Astrocyte (in vitro differentiated cells and primary cell): Measurements from ENCODE around the gene ITGBL1. TPM values are rescaled to one million over a fixed set of nuclear protein-coding genes. Genes with fewer than 3 reads are reported as not detected.

Experiments
- DNase-seq: peaks from one replicate; pipeline ENCODE4 v3.0.0-alpha.2; 2010; ENCODE audit warnings: low read depth
- FAIRE-seq: peaks from 2 replicates; lab custom pipeline; 2011; peaks lifted over from hg19 to GRCh38; lab: Jason Lieb, UNC
- H2AFZ ChIP-seq: 2 replicates; pipeline ENCODE4 v1.6.0; 2012; ENCODE audit warnings: low read depth, low read length, inconsistent platforms
- H3K27ac ChIP-seq: 2 replicates; pipeline ENCODE4 v1.5.1; 2011; ENCODE audit warnings: low read depth, low read length, inconsistent platforms
- H3K27me3 ChIP-seq: 2 replicates; pipeline ENCODE4 v1.6.0; 2011; ENCODE audit warnings: low read length, inconsistent platforms; ENCODE audit not compliant: insufficient read depth
- H3K36me3 ChIP-seq: 2 replicates; pipeline ENCODE4 v1.5.1; 2011; ENCODE audit warnings: low read length, inconsistent platforms; ENCODE audit not compliant: insufficient read depth
- H3K4me1 ChIP-seq: 2 replicates; pipeline ENCODE4 v1.5.1; 2011; ENCODE audit warnings: low read length, inconsistent platforms; ENCODE audit not compliant: insufficient read depth
- H3K4me2 ChIP-seq: 2 replicates; pipeline ENCODE4 v1.6.0; 2012; ENCODE audit warnings: low read length, inconsistent platforms
- H3K4me3 ChIP-seq: 2 replicates; pipeline ENCODE4 v1.5.1; 2011; ENCODE audit warnings: low read depth, mild to moderate bottlenecking, low read length, inconsistent platforms; ENCODE audit not compliant: insufficient read depth
- H3K79me2 ChIP-seq: 2 replicates; pipeline ENCODE4 v1.6.0; 2012; ENCODE audit warnings: mild to moderate bottlenecking, low read length, inconsistent platforms; ENCODE audit not compliant: insufficient read depth
- H3K9ac ChIP-seq: 2 replicates; pipeline ENCODE4 v1.6.0; 2012; ENCODE audit warnings: mild to moderate bottlenecking, low read length, inconsistent platforms
- H3K9me3 ChIP-seq: 2 replicates; pipeline ENCODE4 v1.5.1; 2012; ENCODE audit warnings: low read depth, mild to moderate bottlenecking, low read length, inconsistent platforms; ENCODE audit not compliant: insufficient read depth
- H4K20me1 ChIP-seq: 2 replicates; pipeline ENCODE4 v1.6.0; 2012; ENCODE audit warnings: low read length, inconsistent platforms; ENCODE audit not compliant: insufficient read depth
- H3K27ac Mint-ChIP-seq: one replicate; pipeline ENCODE4 v1.8.0; 2021; ENCODE audit warnings: mild to moderate bottlenecking, mixed read lengths; ENCODE audit not compliant: unreplicated experiment
- H3K27me3 Mint-ChIP-seq: one replicate; pipeline ENCODE4 v1.8.0; 2021; ENCODE audit warnings: low read depth, mixed read lengths; ENCODE audit not compliant: unreplicated experiment
- H3K36me3 Mint-ChIP-seq: one replicate; pipeline ENCODE4 v1.8.0; 2021; ENCODE audit warnings: low read depth, mixed read lengths; ENCODE audit not compliant: unreplicated experiment
- H3K4me1 Mint-ChIP-seq: one replicate; pipeline ENCODE4 v1.8.0; 2021; ENCODE audit warnings: low read depth, mixed read lengths; ENCODE audit not compliant: unreplicated experiment
- H3K4me3 Mint-ChIP-seq: one replicate; pipeline ENCODE4 v1.8.0; 2021; ENCODE audit warnings: mild to moderate bottlenecking, moderate library complexity, mixed read lengths; ENCODE audit not compliant: unreplicated experiment
- H3K9me3 Mint-ChIP-seq: one replicate; pipeline ENCODE4 v1.8.0; 2021; ENCODE audit warnings: mild to moderate bottlenecking, mixed read lengths; ENCODE audit not compliant: unreplicated experiment
- CTCF ChIP-seq: IDR thresholded peaks from 2 replicates; pipeline ENCODE4 v1.5.1; 2011; ENCODE audit warnings: low read depth, mild to moderate bottlenecking, inconsistent platforms, low read length, moderate library complexity; ENCODE audit not compliant: insufficient read depth
- EZH2 ChIP-seq: IDR thresholded peaks from 2 replicates; pipeline ENCODE4 v1.6.1; 2012; ENCODE audit warnings: mild to moderate bottlenecking, low read length, inconsistent platforms; ENCODE audit not compliant: insufficient read depth
- total RNA-seq: library from RNA; stranded (reverse); gene quantifications from 2 replicates; pipeline ENCODE4 v1.2.1, GENCODE V29; 2021

Gene ITGBL1
- total RNA-seq, 1 donor from 2014 or later: 0.14 TPM

GRCh38 chr13:101575581-101575980 is 123.1 kb downstream of the ITGBL1 start:
- H2AFZ ChIP-seq: no peak overlapping the region
- H3K36me3 Mint-ChIP-seq: no peaks in the 10 kb centered on the region
- FAIRE-seq (peak; percentile 64), DNase-seq (no peak)
- no peak overlapping the region for H3K27ac Mint-ChIP-seq
- peaks cover 6% of the 10 kb centered on the region for H3K4me1 ChIP-seq
- H4K20me1 ChIP-seq: no peaks in the 10 kb centered on the region
- H3K4me3 ChIP-seq: no peak overlapping the region
- H3K9ac ChIP-seq: no peak overlapping the region
- no peaks in the 10 kb centered on the region for H3K79me2 ChIP-seq
- peaks cover 10% of the 10 kb centered on the region for H3K4me1 Mint-ChIP-seq
- no peaks in the 10 kb centered on the region for H3K9me3 ChIP-seq
- no peaks in the 10 kb centered on the region for H3K27me3 Mint-ChIP-seq
- H3K4me2 ChIP-seq: no peak overlapping the region
- H3K36me3 ChIP-seq: no peaks in the 10 kb centered on the region
- no peak overlapping the region for H3K4me3 Mint-ChIP-seq
- no peaks in the 10 kb centered on the region for H3K27me3 ChIP-seq
- H3K27ac ChIP-seq: no peak overlapping the region
- H3K9me3 Mint-ChIP-seq: no peaks in the 10 kb centered on the region
- TF ChIP-seq EZH2: no peak
- TF ChIP-seq CTCF: no peak

GRCh38 chr13:101576455-101576854 is 124.0 kb downstream of the ITGBL1 start:
- H3K4me1 Mint-ChIP-seq: peaks cover 10% of the 10 kb centered on the region
- DNase-seq: peak; percentile 54

More at GRCh38 chr13:101576455-101576854, 124.0 kb downstream of the ITGBL1 start:
- no peak overlapping the region for H3K4me3 ChIP-seq
- no peaks in the 10 kb centered on the region for H3K9me3 Mint-ChIP-seq
- no peak overlapping the region for H3K4me2 ChIP-seq
- H3K4me1 ChIP-seq: peaks cover 3% of the 10 kb centered on the region
- no peaks in the 10 kb centered on the region for H3K27me3 Mint-ChIP-seq
- TF ChIP-seq EZH2 (no peak), CTCF (no peak)
- no peak overlapping the region for H3K4me3 Mint-ChIP-seq
- no peaks in the 10 kb centered on the region for H3K36me3 Mint-ChIP-seq
- H3K27ac ChIP-seq: no peak overlapping the region
- no peaks in the 10 kb centered on the region for H4K20me1 ChIP-seq
- FAIRE-seq: peak; percentile 63
- no peaks in the 10 kb centered on the region for H3K79me2 ChIP-seq
- H3K9ac ChIP-seq: no peak overlapping the region
- H3K36me3 ChIP-seq: no peaks in the 10 kb centered on the region
- no peaks in the 10 kb centered on the region for H3K9me3 ChIP-seq
- no peak overlapping the region for H3K27ac Mint-ChIP-seq
- no peaks in the 10 kb centered on the region for H3K27me3 ChIP-seq
- no peak overlapping the region for H2AFZ ChIP-seq
